GM19324 (cell line): ENCODE measurements around the gene KCNJ15.

Experiments used
- ATAC-seq: cut with Tn5 transposase; IDR thresholded peaks from one replicate; pipeline ENCODE4 v1.9.1; 2021; ENCODE audit warnings: mild to moderate bottlenecking, moderate library complexity; ENCODE audit not compliant: unreplicated experiment, low FRiP score

Gene KCNJ15

GRCh38 chr21:38322311-38322950 is 65.6 kb downstream of the KCNJ15 start:
- no peak for ATAC-seq

- no peak for ATAC-seq
Observed at GRCh38 chr21:38323721-38324531, 67.1 kb downstream of the KCNJ15 start.

GRCh38 chr21:38325216-38325615 is 68.4 kb downstream of the KCNJ15 start:
- ATAC-seq: no peak

GRCh38 chr21:38325731-38326420 is 69.1 kb downstream of the KCNJ15 start:
- no peak for ATAC-seq

GRCh38 chr21:38326429-38326828 is 69.6 kb downstream of the KCNJ15 start:
- ATAC-seq: no peak

GRCh38 chr21:38326899-38327298 is 70.1 kb downstream of the KCNJ15 start:
- ATAC-seq: no peak

GRCh38 chr21:38327984-38328383 is 71.2 kb downstream of the KCNJ15 start:
- no peak for ATAC-seq

- no peak for ATAC-seq
Observed at GRCh38 chr21:38329162-38329561, 72.4 kb downstream of the KCNJ15 start.

GRCh38 chr21:38330666-38331065 is 73.9 kb downstream of the KCNJ15 start:
- ATAC-seq: no peak

GRCh38 chr21:38333301-38334272 is 76.8 kb downstream of the KCNJ15 start:
- ATAC-seq: no peak

- ATAC-seq: no peak
Observed at GRCh38 chr21:38334866-38335265, 78.1 kb downstream of the KCNJ15 start.

- no peak for ATAC-seq
Observed at GRCh38 chr21:38337793-38338192, 81.0 kb downstream of the KCNJ15 start.

GRCh38 chr21:38340131-38340530 is 83.3 kb downstream of the KCNJ15 start:
- no peak for ATAC-seq

- no peak for ATAC-seq
Observed at GRCh38 chr21:38341546-38342012, 84.8 kb downstream of the KCNJ15 start.

- no peak for ATAC-seq
Observed at GRCh38 chr21:38342739-38343138, 85.9 kb downstream of the KCNJ15 start.

- no peak for ATAC-seq
Observed at GRCh38 chr21:38343691-38344090, 86.9 kb downstream of the KCNJ15 start.

GRCh38 chr21:38346286-38346685 is 89.5 kb downstream of the KCNJ15 start:
- ATAC-seq: no peak

- no peak for ATAC-seq
Observed at GRCh38 chr21:38349111-38349746, 92.4 kb downstream of the KCNJ15 start.

- ATAC-seq: no peak
Observed at GRCh38 chr21:38349977-38350376, 93.2 kb downstream of the KCNJ15 start.

- no peak for ATAC-seq
Observed at GRCh38 chr21:38350684-38351083, 93.9 kb downstream of the KCNJ15 start.
